ENCODE results near the gene ECHDC3. TPM values are rescaled to one million over a fixed set of nuclear protein-coding genes. Genes with fewer than 3 reads are reported as not detected.

The ECHDC3 gene
- total and polyA plus RNA-seq, 12 donors: 3.8 to 115 (median 40.3) TPM

GRCh38 chr10:11745045-11745444, 2.9 kb downstream of the ECHDC3 start:
- peaks cover 0 to 2% of the 10 kb centered on the region in 2 donors for H3K36me3 ChIP-seq (replicated peaks in 1 of 2)
- intact Hi-C loops (cut with DNase I): no loop called here
- no peak overlapping the region for H3K4me3 ChIP-seq
- H3K27ac ChIP-seq: no peak overlapping the region
- WGBS, 4 donors: 81 to 96% (median 83%) methylated on average over 5 to 6 of the region's 6 CpGs
- peaks cover 13 to 30% of the 10 kb centered on the region in 2 donors for H3K4me1 ChIP-seq (replicated peaks in 1 of 2)
- no peak for DNase-seq
- no peak for TF ChIP-seq CTCF (IDR thresholded peaks at IDR 0.05)
- no peak for TF ChIP-seq POLR2A (IDR thresholded peaks at IDR 0.05)
- no peaks in the 10 kb centered on the region for H3K27me3 ChIP-seq
- no peaks in the 10 kb centered on the region for H3K9me3 ChIP-seq (replicated peaks in 1 of 3)

GRCh38 chr10:11746883-11747539, 4.8 kb downstream of the ECHDC3 start:
- Histone ChIP-seq H3K4me3 (peak overlapping the region in 1 of 4 donors; percentile 38), H3K36me3 (replicated peaks in 1 of 2) (peaks cover 0 to 11% of the 10 kb centered on the region in 2 donors), H3K4me1 (replicated peaks in 1 of 2) (peaks cover 7 to 30% of the 10 kb centered on the region in 2 donors), H3K27me3 (no peaks in the 10 kb centered on the region), H3K27ac (peak overlapping the region in 2 of 5 donors; percentile 31 to 41), H3K9me3 (replicated peaks in 1 of 3) (no peaks in the 10 kb centered on the region)
- peak in 5 of 7 donors; percentile 36 to 71 (median 46) for DNase-seq
- intact Hi-C loops (cut with DNase I): no loop called here
- no peak for TF ChIP-seq CTCF (IDR thresholded peaks at IDR 0.05)
- no peak for TF ChIP-seq POLR2A (IDR thresholded peaks at IDR 0.05)
- 29 to 44% (median 40%) methylated on average over 13 of the region's 13 CpGs for WGBS, 4 donors

- no peaks in the 10 kb centered on the region for H3K9me3 ChIP-seq (replicated peaks in 1 of 3)
- DNase-seq: no peak
- H3K4me1 ChIP-seq (replicated peaks in 1 of 2): peaks cover 0 to 16% of the 10 kb centered on the region in 2 donors
- WGBS, 4 donors: 73 to 78% (median 77%) methylated on average over 5 of the region's 5 CpGs
- H3K36me3 ChIP-seq (replicated peaks in 1 of 2): peaks cover 0 to 16% of the 10 kb centered on the region in 2 donors
- TF ChIP-seq POLR2A (IDR thresholded peaks at IDR 0.05): no peak
- TF ChIP-seq CTCF (IDR thresholded peaks at IDR 0.05): no peak
- intact Hi-C loops (cut with DNase I): no loop called here
- no peak overlapping the region for H3K4me3 ChIP-seq
- no peaks in the 10 kb centered on the region for H3K27me3 ChIP-seq
- H3K27ac ChIP-seq: no peak overlapping the region
Observed at GRCh38 chr10:11748866-11749265, 6.7 kb downstream of the ECHDC3 start.

- 91 to 97% (median 96%) methylated on average over 2 of the region's 2 CpGs for WGBS, 4 donors
- intact Hi-C loops (cut with DNase I): loop anchor here in 1 of 2 donors (10.0 kb wide), 1 partner anchor 326 kb away; no protein-coding TSS in a partner anchor
- Histone ChIP-seq H3K9me3 (replicated peaks in 1 of 3) (no peaks in the 10 kb centered on the region), H3K4me1 (replicated peaks in 1 of 2) (peaks cover 0 to 13% of the 10 kb centered on the region in 2 donors), H3K36me3 (replicated peaks in 1 of 2) (peaks cover 0 to 16% of the 10 kb centered on the region in 2 donors), H3K27ac (no peak overlapping the region), H3K27me3 (no peaks in the 10 kb centered on the region), H3K4me3 (no peak overlapping the region)
- TF ChIP-seq POLR2A (IDR thresholded peaks at IDR 0.05) (no peak), CTCF (IDR thresholded peaks at IDR 0.05) (no peak)
- DNase-seq: no peak
Observed at GRCh38 chr10:11750420-11750819, 8.2 kb downstream of the ECHDC3 start.

Data from adrenal gland (tissue), 12 donors.